Kidney (tissue), 14 donors: ENCODE data around the gene SLC39A6. TPM values are rescaled to one million over a fixed set of nuclear protein-coding genes. Genes with fewer than 3 reads are reported as not detected.
"Not testable (repeated sequence)": the region's sequence is repeated elsewhere in the genome, so short reads cannot be mapped to it uniquely, and the experiment has no call there.

ENCODE experiments used
- DNase-seq, 5 donors: peaks; one replicate each; pipeline ENCODE4 v3.0.0-alpha.2; 2013 to 2020
- FAIRE-seq: peaks from 2 replicates; lab custom pipeline; 2012; peaks lifted over from hg19 to GRCh38; lab: Jason Lieb, UNC
- H3K27ac ChIP-seq, 2 donors: one replicate each; pipeline ENCODE4 v1.7.0; 2013; ENCODE audit warnings: low read depth in 2 of 2, low read length in 2 of 2, inconsistent platforms in 1 of 2
- H3K27me3 ChIP-seq: one replicate; pipeline ENCODE4 v1.7.1; 2013; ENCODE audit warnings: low read length, inconsistent platforms; ENCODE audit not compliant: control insufficient read depth, insufficient read depth
- H3K36me3 ChIP-seq, 3 donors: one replicate each; pipeline versions ENCODE4 v1.7.0 to v1.7.1; 2013; ENCODE audit warnings: low read length in 3 of 3, control low read depth in 1 of 3, inconsistent platforms in 1 of 3; ENCODE audit not compliant: insufficient read depth in 3 of 3, control insufficient read depth in 2 of 3
- H3K4me1 ChIP-seq, 3 donors: one replicate each; pipeline versions ENCODE4 v1.7.0 to v1.7.1; 2013; ENCODE audit warnings: low read length in 3 of 3, inconsistent platforms in 1 of 3, low read depth in 1 of 3; ENCODE audit not compliant: control insufficient read depth in 2 of 3, insufficient read depth in 2 of 3
- H3K4me3 ChIP-seq, 3 donors: one replicate each; pipeline versions ENCODE4 v1.7.0 to v1.8.1; 2013; ENCODE audit warnings: low read length in 3 of 3, control low read depth in 1 of 3, inconsistent platforms in 1 of 3
- H3K9ac ChIP-seq, 3 donors: one replicate each; pipeline versions ENCODE4 v1.7.0 to v1.7.1; 2013; ENCODE audit warnings: low read length in 3 of 3, control low read depth in 1 of 3, inconsistent platforms in 1 of 3
- H3K9me3 ChIP-seq, 3 donors: one replicate each; pipeline versions ENCODE4 v1.7.0 to v1.7.1; 2013; ENCODE audit warnings: low read length in 3 of 3, control low read depth in 1 of 3, inconsistent platforms in 1 of 3; ENCODE audit not compliant: control insufficient read depth in 2 of 3, insufficient read depth in 1 of 3
- CTCF ChIP-seq: IDR thresholded peaks from 3 replicates; pipeline ENCODE4 v1.5.1; 2012; ENCODE audit warnings: mild to moderate bottlenecking, moderate library complexity, borderline replicate concordance; ENCODE audit not compliant: insufficient read depth; ENCODE audit errors: extremely low read depth
- intact Hi-C: fragments of 100-400 bp; cut with DNase I; formaldehyde crosslinking; loops from one replicate; pipeline ENCODE4 v1.11.1; 2022
- polyA plus RNA-seq: library from polyadenylated mRNA; stranded (reverse); fragments of 350-450 nt; fragmentation: Illumina TruSeq; extraction: RNeasy Lipid Tissue Mini Kit (QIAGEN cat#74804); gene quantifications from one replicate; pipeline ENCODE4 v1.2.3, GENCODE V29; 2014; ENCODE audit warnings: low read depth, low replicate concordance; ENCODE audit not compliant: insufficient read depth
- total RNA-seq: library from RNA; stranded (reverse); fragmentation: NEBNext Ultra II Directional; extraction: Animal tissue kit (Norgen Biotek cat#: 25700); gene quantifications from one replicate; pipeline ENCODE4 v1.2.1, GENCODE V29; 2021
- donor health status: control.
- donor health status: control.
- donor health status: control.
- donor health status: control.
- donor health status: control.
- donor health status: DM: yes; HTN: yes; CAD: no.
- donor health status: Normal renal cell carcinoma (clear cell type).

SLC39A6 gene
- total and polyA plus RNA-seq, 2 donors from 2014 or later = 27.3 to 44.7 TPM

- Histone ChIP-seq H3K9ac (no peak overlapping the region), H3K27ac (no peak overlapping the region), H3K27me3 (no peaks in the 10 kb centered on the region), H3K4me1 (no peaks in the 10 kb centered on the region), H3K9me3 (no peaks in the 10 kb centered on the region), H3K36me3 (no peaks in the 10 kb centered on the region), H3K4me3 (no peak overlapping the region)
- FAIRE-seq (peak; percentile 98), DNase-seq (peak in 2 of 5 donors; percentile 42 to 54)
- peak; percentile 59 for TF ChIP-seq CTCF
- intact Hi-C loops = loop anchor here (10.0 kb wide), 1 partner anchor 189 kb away; no protein-coding TSS in a partner anchor
Observed at GRCh38 chr18:36095936-36096519, 33.1 kb downstream of the SLC39A6 start.

- intact Hi-C loops = loop anchor here (10.0 kb wide), 1 partner anchor 190 kb away; no protein-coding TSS in a partner anchor
- H3K9ac ChIP-seq = no peak overlapping the region
- H3K36me3 ChIP-seq = no peaks in the 10 kb centered on the region
- DNase-seq (no peak), FAIRE-seq (no peak)
- H3K27me3 ChIP-seq = no peaks in the 10 kb centered on the region
- H3K4me1 ChIP-seq = no peaks in the 10 kb centered on the region
- H3K27ac ChIP-seq = no peak overlapping the region
- no peaks in the 10 kb centered on the region for H3K9me3 ChIP-seq
- no peak overlapping the region for H3K4me3 ChIP-seq
- TF ChIP-seq CTCF = no peak
Observed at GRCh38 chr18:36094431-36094830, 34.7 kb downstream of the SLC39A6 start.

- not testable (repeated sequence) for H3K9ac ChIP-seq, DNase-seq, FAIRE-seq, H3K4me1 ChIP-seq, H3K36me3 ChIP-seq, H3K27ac ChIP-seq, H3K9me3 ChIP-seq, H3K27me3 ChIP-seq, H3K4me3 ChIP-seq
- intact Hi-C loops = loop anchor here (10.0 kb wide), 1 partner anchor 193 kb away; no protein-coding TSS in a partner anchor
Observed at GRCh38 chr18:36092116-36092515, 37.0 kb downstream of the SLC39A6 start.

- intact Hi-C loops = no loop called here
- TF ChIP-seq CTCF = no peak
Observed at GRCh38 chr18:36089001-36089400, 40.1 kb downstream of the SLC39A6 start.

More at GRCh38 chr18:36089001-36089400, 40.1 kb downstream of the SLC39A6 start:
- Histone ChIP-seq H3K27ac (no peak overlapping the region), H3K4me1 (no peaks in the 10 kb centered on the region), H3K9me3 (no peaks in the 10 kb centered on the region), H3K4me3 (no peak overlapping the region), H3K9ac (no peak overlapping the region), H3K27me3 (no peaks in the 10 kb centered on the region), H3K36me3 (no peaks in the 10 kb centered on the region)
- FAIRE-seq (no peak), DNase-seq (no peak)
